Panc1 (cell line): Measurements from ENCODE around the gene RAB23. TPM values are rescaled to one million over a fixed set of nuclear protein-coding genes. Genes with fewer than 3 reads are reported as not detected.
A peak's percentile ranks its signal among the peaks of the same experiment; 100 is the strongest.

ENCODE experiments used
- ATAC-seq: fragments of 200-7000 bp; cut with Tn5 transposase; 2 replicates; pipeline ENCODE4 v1.9.1; 2020; ENCODE audit warnings: mild to moderate bottlenecking, moderate library complexity
- BruUV-seq: library from RNA; stranded (reverse); fragments of 400-500 nt; replicated peaks from 2 replicates; lab custom pipeline; 2021; lab: Mats Ljungman, UMichigan
- CTCF ChIA-PET: fragments of 300-600 bp; sonication (Branson Sonifier 250); formaldehyde crosslinking; loops from one replicate; lab custom pipeline; 2022; ENCODE audit warnings: antibody characterized with exemption; lab: Charles Lee
- POLR2A ChIA-PET: fragments of 300-600 bp; sonication (Branson Sonifier 250); formaldehyde crosslinking; loops from one replicate; lab custom pipeline; 2022; ENCODE audit warnings: antibody characterized with exemption; lab: Charles Lee
- DNase-seq: peaks from one replicate; pipeline ENCODE4 v3.0.0-alpha.2; 2010; ENCODE audit warnings: low read depth, low spot score
- H3K27ac ChIP-seq: 2 replicates; pipeline ENCODE4 v1.5.1; 2011; ENCODE audit warnings: mild to moderate bottlenecking, low read length, inconsistent platforms
- H3K27me3 ChIP-seq: fragments of 200-500 bp; sonication (Bioruptor generic); 2 replicates; pipeline ENCODE4 v1.6.0; 2014; ENCODE audit warnings: low read length, inconsistent platforms; ENCODE audit not compliant: control insufficient read depth, insufficient read depth
- H3K36me3 ChIP-seq: fragments of 200-500 bp; sonication (Bioruptor generic); 2 replicates; pipeline ENCODE4 v1.5.1; 2014; ENCODE audit warnings: inconsistent platforms, mild to moderate bottlenecking, low read length, moderate library complexity; ENCODE audit not compliant: control insufficient read depth, insufficient read depth
- H3K4me1 ChIP-seq: 2 replicates; pipeline ENCODE4 v1.5.1; 2011; ENCODE audit warnings: inconsistent platforms, mild to moderate bottlenecking, low read length, moderate library complexity; ENCODE audit not compliant: control insufficient read depth, insufficient read depth
- H3K4me3 ChIP-seq, 2 experiments: 2 replicates each; pipeline ENCODE4 v1.5.1; 2011 to 2012; ENCODE audit warnings: low read depth in 2 of 2, low read length in 2 of 2, mild to moderate bottlenecking in 2 of 2, inconsistent platforms in 1 of 2, moderate library complexity in 1 of 2
- H3K9me3 ChIP-seq: fragments of 200-500 bp; sonication (Bioruptor generic); 2 replicates; pipeline ENCODE4 v1.5.1; 2014; ENCODE audit warnings: low read depth, mild to moderate bottlenecking, inconsistent platforms, low read length, moderate library complexity; ENCODE audit not compliant: control insufficient read depth, insufficient read depth
- POLR2AphosphoS5 ChIP-seq: IDR thresholded peaks from 2 replicates; pipeline ENCODE4 v1.6.1; 2012; ENCODE audit warnings: mild to moderate bottlenecking, low read depth, low read length, moderate library complexity
- SIN3A ChIP-seq: IDR thresholded peaks from 2 replicates; pipeline ENCODE4 v1.6.1; 2012; ENCODE audit warnings: low read depth, mild to moderate bottlenecking, low read length, moderate library complexity, borderline replicate concordance; ENCODE audit not compliant: insufficient read depth
- TCF7L2 ChIP-seq: IDR thresholded peaks from 2 replicates; pipeline ENCODE4 v1.6.1; 2011; ENCODE audit warnings: mild to moderate bottlenecking, low read depth, low read length, inconsistent platforms
- in situ Hi-C: cut with HindIII; loops from 2 replicates; pipeline ENCODE4 v1.10.0; 2016; ENCODE audit warnings: low sequenced_read_pairs, low pct_unique_long_range_greater_than_20kb
- intact Hi-C: fragments of 100-400 bp; cut with micrococcal nuclease; formaldehyde crosslinking; loops from one replicate; pipeline ENCODE4 v1.10.0; 2022; ENCODE audit not compliant: unreplicated experiment
- total RNA-seq: library from RNA; stranded (reverse); gene quantifications from one replicate; pipeline ENCODE4 v1.2.1, GENCODE V29; 2021; ENCODE audit not compliant: unreplicated experiment
- TF ChIP-seq, protein P1 (sequence below), 2 experiments: IDR thresholded peaks; 2 replicates each; pipeline ENCODE4 v1.6.1; 2011 to 2012; ENCODE audit warnings: low read depth in 2 of 2, control low read depth in 1 of 2, low read length in 1 of 2, mild to moderate bottlenecking in 1 of 2, moderate library complexity in 1 of 2; ENCODE audit not compliant: insufficient read depth in 1 of 2
- TF ChIP-seq, protein P2 (sequence below): fragments of 450-650 bp; IDR thresholded peaks from 2 replicates; pipeline ENCODE4 v1.5.1; 2017; ENCODE audit warnings: mild to moderate bottlenecking

The RAB23 gene
- total RNA-seq, 1 experiment from 2014 or later, result 25.5 TPM

DNA sequence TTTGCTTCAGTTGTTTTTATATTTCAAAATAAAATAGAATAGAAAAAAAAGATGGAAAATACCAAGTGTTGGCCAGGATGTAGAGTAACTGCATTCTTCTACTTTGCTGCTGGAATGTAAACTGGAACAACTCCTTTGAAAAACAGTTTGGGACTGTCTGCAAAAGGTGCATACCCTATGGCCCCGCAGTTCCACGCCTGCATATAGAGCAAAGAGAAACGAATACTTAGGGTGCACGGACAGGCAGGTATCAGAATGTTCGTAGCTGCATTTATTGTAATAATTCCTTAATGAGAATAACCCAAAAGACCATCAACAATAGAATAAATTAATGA, 603 bp upstream of the RAB23 start:
- in situ Hi-C loops (no loop called here), intact Hi-C loops (no loop called here)
- ATAC-seq, result no peak
- POLR2A ChIA-PET, result no interaction called here
- no peaks in the 10 kb centered on the region for H3K9me3 ChIP-seq
- CTCF ChIA-PET, result interaction anchor here (0.7 kb wide), 1 partner anchor 11 kb away, joined by 4 read pairs; no protein-coding TSS in a partner anchor
- peak overlapping the region; percentile 91 for H3K27ac ChIP-seq
- no peak for DNase-seq
- TF ChIP-seq TCF7L2 (no peak), SIN3A (no peak), POLR2AphosphoS5 (no peak)
- TF ChIP-seq, protein P1, sequence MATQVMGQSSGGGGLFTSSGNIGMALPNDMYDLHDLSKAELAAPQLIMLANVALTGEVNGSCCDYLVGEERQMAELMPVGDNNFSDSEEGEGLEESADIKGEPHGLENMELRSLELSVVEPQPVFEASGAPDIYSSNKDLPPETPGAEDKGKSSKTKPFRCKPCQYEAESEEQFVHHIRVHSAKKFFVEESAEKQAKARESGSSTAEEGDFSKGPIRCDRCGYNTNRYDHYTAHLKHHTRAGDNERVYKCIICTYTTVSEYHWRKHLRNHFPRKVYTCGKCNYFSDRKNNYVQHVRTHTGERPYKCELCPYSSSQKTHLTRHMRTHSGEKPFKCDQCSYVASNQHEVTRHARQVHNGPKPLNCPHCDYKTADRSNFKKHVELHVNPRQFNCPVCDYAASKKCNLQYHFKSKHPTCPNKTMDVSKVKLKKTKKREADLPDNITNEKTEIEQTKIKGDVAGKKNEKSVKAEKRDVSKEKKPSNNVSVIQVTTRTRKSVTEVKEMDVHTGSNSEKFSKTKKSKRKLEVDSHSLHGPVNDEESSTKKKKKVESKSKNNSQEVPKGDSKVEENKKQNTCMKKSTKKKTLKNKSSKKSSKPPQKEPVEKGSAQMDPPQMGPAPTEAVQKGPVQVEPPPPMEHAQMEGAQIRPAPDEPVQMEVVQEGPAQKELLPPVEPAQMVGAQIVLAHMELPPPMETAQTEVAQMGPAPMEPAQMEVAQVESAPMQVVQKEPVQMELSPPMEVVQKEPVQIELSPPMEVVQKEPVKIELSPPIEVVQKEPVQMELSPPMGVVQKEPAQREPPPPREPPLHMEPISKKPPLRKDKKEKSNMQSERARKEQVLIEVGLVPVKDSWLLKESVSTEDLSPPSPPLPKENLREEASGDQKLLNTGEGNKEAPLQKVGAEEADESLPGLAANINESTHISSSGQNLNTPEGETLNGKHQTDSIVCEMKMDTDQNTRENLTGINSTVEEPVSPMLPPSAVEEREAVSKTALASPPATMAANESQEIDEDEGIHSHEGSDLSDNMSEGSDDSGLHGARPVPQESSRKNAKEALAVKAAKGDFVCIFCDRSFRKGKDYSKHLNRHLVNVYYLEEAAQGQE (IDR thresholded peaks at IDR 0.05; ENCODE audit: insufficient read depth in 1 of 2, low read depth in 2 of 2, low read length in 1 of 2), result no peak
- TF ChIP-seq, protein P2, sequence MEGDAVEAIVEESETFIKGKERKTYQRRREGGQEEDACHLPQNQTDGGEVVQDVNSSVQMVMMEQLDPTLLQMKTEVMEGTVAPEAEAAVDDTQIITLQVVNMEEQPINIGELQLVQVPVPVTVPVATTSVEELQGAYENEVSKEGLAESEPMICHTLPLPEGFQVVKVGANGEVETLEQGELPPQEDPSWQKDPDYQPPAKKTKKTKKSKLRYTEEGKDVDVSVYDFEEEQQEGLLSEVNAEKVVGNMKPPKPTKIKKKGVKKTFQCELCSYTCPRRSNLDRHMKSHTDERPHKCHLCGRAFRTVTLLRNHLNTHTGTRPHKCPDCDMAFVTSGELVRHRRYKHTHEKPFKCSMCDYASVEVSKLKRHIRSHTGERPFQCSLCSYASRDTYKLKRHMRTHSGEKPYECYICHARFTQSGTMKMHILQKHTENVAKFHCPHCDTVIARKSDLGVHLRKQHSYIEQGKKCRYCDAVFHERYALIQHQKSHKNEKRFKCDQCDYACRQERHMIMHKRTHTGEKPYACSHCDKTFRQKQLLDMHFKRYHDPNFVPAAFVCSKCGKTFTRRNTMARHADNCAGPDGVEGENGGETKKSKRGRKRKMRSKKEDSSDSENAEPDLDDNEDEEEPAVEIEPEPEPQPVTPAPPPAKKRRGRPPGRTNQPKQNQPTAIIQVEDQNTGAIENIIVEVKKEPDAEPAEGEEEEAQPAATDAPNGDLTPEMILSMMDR, result no peak
- H3K36me3 ChIP-seq, result no peaks in the 10 kb centered on the region; the same call in 1 of the 2 replicates
- H3K4me1 ChIP-seq, result peaks cover 6% of the 10 kb centered on the region; the same call in 1 of the 2 replicates
- peak overlapping the region; percentile 75 for H3K4me3 ChIP-seq
- no TSS peak for BruUV-seq
- no peaks in the 10 kb centered on the region for H3K27me3 ChIP-seq

DNA sequence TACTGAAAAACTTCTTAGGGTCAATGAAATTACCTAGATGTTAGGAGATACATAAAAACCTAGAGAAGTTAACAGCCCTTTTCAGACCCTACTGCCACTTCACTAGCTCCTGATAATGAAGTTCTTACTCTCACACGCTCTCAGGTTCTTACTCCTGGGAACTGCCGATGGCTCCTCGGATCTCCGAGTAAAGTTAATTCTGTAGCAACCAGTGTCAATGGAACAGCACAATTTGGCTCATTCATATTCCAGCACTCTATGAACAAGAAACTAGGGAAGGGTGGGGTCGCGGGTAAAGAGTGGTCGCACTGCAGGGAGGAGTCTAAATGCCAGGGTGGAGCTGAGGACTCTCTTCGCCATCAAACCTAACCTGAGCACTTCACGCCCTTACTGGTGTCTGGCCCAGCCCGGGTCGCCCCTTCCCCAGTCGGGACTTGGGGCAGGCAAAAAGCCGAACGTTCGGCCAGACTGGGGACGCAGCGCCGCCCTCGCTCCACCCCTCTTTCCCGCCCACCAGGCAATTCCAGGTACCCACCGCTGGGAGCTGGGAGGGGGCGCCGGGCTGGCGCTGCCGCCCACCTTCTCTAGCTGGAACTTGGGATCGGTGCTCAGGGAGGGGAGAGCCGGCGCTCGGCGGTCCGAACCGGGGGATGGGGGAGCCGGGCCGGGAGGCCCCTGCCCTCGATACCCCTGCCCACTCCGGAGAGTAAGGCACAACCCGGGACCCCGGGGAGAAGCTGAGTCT, 744 bp downstream of the RAB23 start:
- Histone ChIP-seq H3K4me1 (peaks cover 9% of the 10 kb centered on the region; the same call in 1 of the 2 replicates), H3K4me3 (peak overlapping the region; percentile 75), H3K27me3 (no peaks in the 10 kb centered on the region), H3K9me3 (no peaks in the 10 kb centered on the region), H3K36me3 (no peaks in the 10 kb centered on the region; the same call in 1 of the 2 replicates), H3K27ac (peak overlapping the region; percentile 91)
- ChIA-PET CTCF (interaction anchor here (0.7 kb wide), 1 partner anchor 23 kb away, joined by 3 read pairs; no protein-coding TSS in a partner anchor), POLR2A (no interaction called here)
- intact Hi-C loops, result no loop called here
- TF ChIP-seq POLR2AphosphoS5, result no peak
- TF ChIP-seq, protein P2, result peak; percentile 70
- BruUV-seq, result no TSS peak
- in situ Hi-C loops, result no loop called here
- peak; percentile 91 for ATAC-seq
- peak; percentile 22 for DNase-seq
